ENCODE data around the gene NELFB. TPM values are rescaled to one million over a fixed set of nuclear protein-coding genes. Genes with fewer than 3 reads are reported as not detected.
A peak's percentile ranks its signal among the peaks of the same experiment; 100 is the strongest.

The NELFB gene
- total RNA-seq, 2 experiments from 2014 or later: 47.0 to 47.1 TPM

GRCh38 chr9:137303151-137303892 is 48.2 kb downstream of the NELFB start:
- intact Hi-C loops (cut with micrococcal nuclease): loop anchor here (5.0 kb wide), 1 partner anchor 234 kb away; no protein-coding TSS in a partner anchor
- DNase-seq: no peak
- CTCF ChIA-PET: interaction anchor here (1.4 kb wide), 1 partner anchor 101 kb away, joined by 4 read pairs; no protein-coding TSS in a partner anchor
- H3K27me3 Mint-ChIP-seq (ENCODE audit: low read depth): peaks cover 11% of the 10 kb centered on the region
- peak overlapping the region; percentile 15 for H3K4me3 Mint-ChIP-seq
- no peaks in the 10 kb centered on the region for H3K36me3 Mint-ChIP-seq (ENCODE audit: low read depth)
- no peak overlapping the region for H3K27ac Mint-ChIP-seq
- no peaks in the 10 kb centered on the region for H3K9me3 Mint-ChIP-seq
- H3K4me1 Mint-ChIP-seq (ENCODE audit: low read depth): peaks cover 11% of the 10 kb centered on the region

GRCh38 chr9:137303893-137304382 is 48.8 kb downstream of the NELFB start:
- Mint-ChIP-seq H3K4me1 (ENCODE audit: low read depth) (peaks cover 11% of the 10 kb centered on the region), H3K36me3 (ENCODE audit: low read depth) (no peaks in the 10 kb centered on the region), H3K27me3 (ENCODE audit: low read depth) (peaks cover 11% of the 10 kb centered on the region), H3K4me3 (no peak overlapping the region), H3K27ac (no peak overlapping the region), H3K9me3 (no peaks in the 10 kb centered on the region)
- CTCF ChIA-PET: no interaction called here
- intact Hi-C loops (cut with micrococcal nuclease): loop anchor here (5.0 kb wide), 1 partner anchor 233 kb away; no protein-coding TSS in a partner anchor
- DNase-seq: no peak

GRCh38 chr9:137304383-137305059 is 49.4 kb downstream of the NELFB start:
- Mint-ChIP-seq H3K27ac (no peak overlapping the region), H3K27me3 (ENCODE audit: low read depth) (peaks cover 9% of the 10 kb centered on the region), H3K9me3 (no peaks in the 10 kb centered on the region), H3K36me3 (ENCODE audit: low read depth) (no peaks in the 10 kb centered on the region), H3K4me3 (no peak overlapping the region), H3K4me1 (ENCODE audit: low read depth) (peaks cover 11% of the 10 kb centered on the region)
- intact Hi-C loops (cut with micrococcal nuclease): loop anchor here (5.0 kb wide), 1 partner anchor 233 kb away; no protein-coding TSS in a partner anchor
- CTCF ChIA-PET: no interaction called here
- DNase-seq: no peak

GRCh38 chr9:137305060-137305797 is 50.1 kb downstream of the NELFB start:
- Mint-ChIP-seq H3K9me3 (no peaks in the 10 kb centered on the region), H3K4me1 (ENCODE audit: low read depth) (peaks cover 11% of the 10 kb centered on the region), H3K27me3 (ENCODE audit: low read depth) (peaks cover 5% of the 10 kb centered on the region), H3K27ac (no peak overlapping the region), H3K4me3 (peak overlapping the region; percentile 24), H3K36me3 (ENCODE audit: low read depth) (no peaks in the 10 kb centered on the region)
- peak; percentile 83 for DNase-seq
- CTCF ChIA-PET: interaction anchor here (0.7 kb wide), 1 partner anchor 122 kb away, joined by 3 read pairs; no protein-coding TSS in a partner anchor
- intact Hi-C loops (cut with micrococcal nuclease): no loop called here

DNA sequence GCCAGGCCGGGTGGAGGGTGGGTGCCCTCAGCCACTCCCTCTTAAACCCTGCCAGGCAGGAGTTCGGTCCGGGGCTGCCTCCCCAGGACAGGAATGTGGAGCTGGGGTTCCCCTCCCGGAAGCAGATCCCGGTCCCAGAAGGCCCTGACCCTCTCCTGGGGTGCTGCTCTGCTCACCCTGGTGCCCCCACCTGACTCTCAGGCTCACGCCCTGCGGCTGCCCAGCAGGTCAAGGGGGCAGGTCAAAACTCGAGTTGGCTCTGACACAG is 50.6 kb downstream of the NELFB start:
- no peak overlapping the region for H3K4me3 Mint-ChIP-seq
- no peaks in the 10 kb centered on the region for H3K36me3 Mint-ChIP-seq (ENCODE audit: low read depth)
- H3K27me3 Mint-ChIP-seq (ENCODE audit: low read depth): peaks cover 1% of the 10 kb centered on the region
- peaks cover 9% of the 10 kb centered on the region for H3K4me1 Mint-ChIP-seq (ENCODE audit: low read depth)
- H3K27ac Mint-ChIP-seq: no peak overlapping the region
- intact Hi-C loops (cut with micrococcal nuclease): no loop called here
- H3K9me3 Mint-ChIP-seq: no peaks in the 10 kb centered on the region
- no peak for DNase-seq
- CTCF ChIA-PET: interaction anchor here (0.7 kb wide), 1 partner anchor 122 kb away, joined by 3 read pairs; no protein-coding TSS in a partner anchor

GRCh38 chr9:137306066-137306849 is 51.1 kb downstream of the NELFB start:
- Mint-ChIP-seq H3K9me3 (no peaks in the 10 kb centered on the region), H3K4me1 (ENCODE audit: low read depth) (peaks cover 7% of the 10 kb centered on the region), H3K27ac (no peak overlapping the region), H3K27me3 (ENCODE audit: low read depth) (no peaks in the 10 kb centered on the region), H3K4me3 (no peak overlapping the region), H3K36me3 (ENCODE audit: low read depth) (no peaks in the 10 kb centered on the region)
- CTCF ChIA-PET: interaction anchor here (0.7 kb wide), 1 partner anchor 121 kb away, joined by 3 read pairs; no protein-coding TSS in a partner anchor
- no peak for DNase-seq
- intact Hi-C loops (cut with micrococcal nuclease): no loop called here

GRCh38 chr9:137306850-137307254 is 51.7 kb downstream of the NELFB start:
- Mint-ChIP-seq H3K9me3 (no peaks in the 10 kb centered on the region), H3K27ac (no peak overlapping the region), H3K36me3 (ENCODE audit: low read depth) (no peaks in the 10 kb centered on the region), H3K4me1 (ENCODE audit: low read depth) (peaks cover 7% of the 10 kb centered on the region), H3K27me3 (ENCODE audit: low read depth) (no peaks in the 10 kb centered on the region), H3K4me3 (no peak overlapping the region)
- DNase-seq: no peak
- intact Hi-C loops (cut with micrococcal nuclease): no loop called here
- CTCF ChIA-PET: no interaction called here

GRCh38 chr9:137307255-137308056 is 52.3 kb downstream of the NELFB start:
- H3K4me3 Mint-ChIP-seq: no peak overlapping the region
- no peak for DNase-seq
- intact Hi-C loops (cut with micrococcal nuclease): no loop called here
- no peaks in the 10 kb centered on the region for H3K36me3 Mint-ChIP-seq (ENCODE audit: low read depth)
- no peak overlapping the region for H3K27ac Mint-ChIP-seq
- peaks cover 7% of the 10 kb centered on the region for H3K4me1 Mint-ChIP-seq (ENCODE audit: low read depth)
- CTCF ChIA-PET: no interaction called here
- no peaks in the 10 kb centered on the region for H3K9me3 Mint-ChIP-seq
- no peaks in the 10 kb centered on the region for H3K27me3 Mint-ChIP-seq (ENCODE audit: low read depth)

GRCh38 chr9:137308057-137308619 is 53.0 kb downstream of the NELFB start:
- no peak overlapping the region for H3K4me3 Mint-ChIP-seq
- no peak overlapping the region for H3K27ac Mint-ChIP-seq
- intact Hi-C loops (cut with micrococcal nuclease): no loop called here
- DNase-seq: no peak
- H3K9me3 Mint-ChIP-seq: no peaks in the 10 kb centered on the region
- peaks cover 7% of the 10 kb centered on the region for H3K4me1 Mint-ChIP-seq (ENCODE audit: low read depth)
- H3K27me3 Mint-ChIP-seq (ENCODE audit: low read depth): no peaks in the 10 kb centered on the region
- H3K36me3 Mint-ChIP-seq (ENCODE audit: low read depth): no peaks in the 10 kb centered on the region
- CTCF ChIA-PET: no interaction called here

- no peak for DNase-seq
- no peaks in the 10 kb centered on the region for H3K9me3 Mint-ChIP-seq
- CTCF ChIA-PET: no interaction called here
- H3K27ac Mint-ChIP-seq: no peak overlapping the region
- H3K4me3 Mint-ChIP-seq: no peak overlapping the region
- no peaks in the 10 kb centered on the region for H3K27me3 Mint-ChIP-seq (ENCODE audit: low read depth)
- peaks cover 7% of the 10 kb centered on the region for H3K4me1 Mint-ChIP-seq (ENCODE audit: low read depth)
- no peaks in the 10 kb centered on the region for H3K36me3 Mint-ChIP-seq (ENCODE audit: low read depth)
- intact Hi-C loops (cut with micrococcal nuclease): no loop called here
Observed at GRCh38 chr9:137309368-137310188, 54.5 kb downstream of the NELFB start.

Data from activated naive CD4-positive, alpha-beta T cell treated with anti-CD3 and anti-CD28 coated beads for 36 hours (primary cell).